Tibial nerve (tissue), 4 donors: ENCODE results near the gene C17orf100. TPM values are rescaled to one million over a fixed set of nuclear protein-coding genes. Genes with fewer than 3 reads are reported as not detected.
"Not testable (repeated sequence)": the region's sequence is repeated elsewhere in the genome, so short reads cannot be mapped to it uniquely, and the experiment has no call there.

Source experiments
- DNase-seq, 2 donors: peaks; one replicate each; pipeline ENCODE4 v3.0.0-alpha.2; 2019; ENCODE audit warnings: low spot score in 2 of 2
- H3K27ac ChIP-seq, 4 donors: fragments of 200-600 bp; sonication (generic) in 3 of 4; one replicate each; pipeline ENCODE4 v1.5.1; 2017 to 2019; ENCODE audit warnings: mild to moderate bottlenecking in 1 of 4
- H3K27me3 ChIP-seq, 2 donors: fragments of 200-600 bp; sonication (generic) in 1 of 2; one replicate each; pipeline versions ENCODE4 v1.5.1 to v1.6.0; 2017 to 2019
- H3K36me3 ChIP-seq, 3 donors: fragments of 200-600 bp; sonication (generic); one replicate each; pipeline ENCODE4 v1.5.1; 2018 to 2019
- H3K4me1 ChIP-seq, 4 donors: fragments of 200-600 bp; sonication (generic) in 3 of 4; one replicate each; pipeline ENCODE4 v1.5.1; 2017 to 2019
- H3K4me3 ChIP-seq, 4 donors: fragments of 200-600 bp; sonication (generic) in 3 of 4; one replicate each; pipeline ENCODE4 v1.5.1; 2017 to 2019; ENCODE audit warnings: mild to moderate bottlenecking in 1 of 4, moderate library complexity in 1 of 4
- H3K9me3 ChIP-seq, 4 donors: fragments of 200-600 bp; sonication (generic) in 3 of 4; one replicate each; pipeline ENCODE4 v1.5.1; 2017 to 2019
- CTCF ChIP-seq, 5 experiments: fragments of 200-600 bp in 3 of 5; fragments of 450-650 bp in 2 of 5; sonication (generic) in 3 of 5; IDR thresholded peaks; one replicate each; pipeline ENCODE4 v1.5.1; 2016 to 2019; ENCODE audit warnings: antibody characterized with exemption in 5 of 5, mild to moderate bottlenecking in 3 of 5, moderate library complexity in 2 of 5
- EP300 ChIP-seq, 2 donors: sonication (generic); formaldehyde crosslinking; IDR thresholded peaks; one replicate each; pipeline ENCODE4 v1.6.1; 2017; ENCODE audit warnings: antibody characterized with exemption in 2 of 2, mild to moderate bottlenecking in 1 of 2
- POLR2A ChIP-seq, 2 donors: fragments of 450-650 bp; IDR thresholded peaks; one replicate each; pipeline ENCODE4 v1.6.1; 2017; ENCODE audit warnings: antibody characterized with exemption in 2 of 2, mild to moderate bottlenecking in 2 of 2, moderate library complexity in 2 of 2
- WGBS, 2 donors: methylation state at CpG; one replicate each; pipeline ENCODE4 v1.1.5; 2018; 5-methylcytosine and 5-hydroxymethylcytosine counted together
- total RNA-seq, 4 donors: library from RNA; depleted of rRNA; stranded (reverse); fragments of >200 nt; gene quantifications; one replicate each; pipeline ENCODE4 v1.1.0, GENCODE V29; 2016

The C17orf100 gene
- total RNA-seq, 4 donors from 2014 or later: 2.1 to 3.9 (median 3.5) TPM; not detected in 1

- 87 to 90% methylated on average over 14 of the region's 14 CpGs for WGBS, 2 donors
- no peak for DNase-seq
Measured at GRCh38 chr17:6684881-6685767, 33.6 kb downstream of the C17orf100 start.

GRCh38 chr17:6686026-6686425, 34.5 kb downstream of the C17orf100 start:
- no peaks in the 10 kb centered on the region for H3K4me1 ChIP-seq
- H3K36me3 ChIP-seq: no peaks in the 10 kb centered on the region
- TF ChIP-seq CTCF (IDR thresholded peaks at IDR 0.05) (no peak), POLR2A (IDR thresholded peaks at IDR 0.05) (no peak), EP300 (IDR thresholded peaks at IDR 0.05) (no peak)
- no peak overlapping the region for H3K4me3 ChIP-seq
- 85 to 95% methylated on average over 4 of the region's 4 CpGs for WGBS, 2 donors
- no peaks in the 10 kb centered on the region for H3K27me3 ChIP-seq
- no peak for DNase-seq
- H3K27ac ChIP-seq: no peak overlapping the region
- H3K9me3 ChIP-seq: no peaks in the 10 kb centered on the region

More at GRCh38 chr17:6684881-6685767, 33.6 kb downstream of the C17orf100 start:
- Histone ChIP-seq H3K4me1 (no peaks in the 10 kb centered on the region), H3K36me3 (no peaks in the 10 kb centered on the region), H3K9me3 (no peaks in the 10 kb centered on the region), H3K27ac (no peak overlapping the region), H3K27me3 (no peaks in the 10 kb centered on the region), H3K4me3 (no peak overlapping the region)
- TF ChIP-seq EP300 (IDR thresholded peaks at IDR 0.05): no peak

- TF ChIP-seq POLR2A (IDR thresholded peaks at IDR 0.05): no peak
- TF ChIP-seq EP300 (IDR thresholded peaks at IDR 0.05): no peak
- no peak for TF ChIP-seq CTCF (IDR thresholded peaks at IDR 0.05)
- Histone ChIP-seq H3K4me1 (no peaks in the 10 kb centered on the region), H3K27ac (no peak overlapping the region), H3K27me3 (no peaks in the 10 kb centered on the region), H3K9me3 (no peaks in the 10 kb centered on the region), H3K4me3 (no peak overlapping the region), H3K36me3 (no peaks in the 10 kb centered on the region)
- no peak for DNase-seq
- WGBS, 2 donors: 86 to 87% methylated on average over 9 of the region's 9 CpGs
Measured at GRCh38 chr17:6688944-6689343, 37.4 kb downstream of the C17orf100 start.

- TF ChIP-seq CTCF (IDR thresholded peaks at IDR 0.05) (no peak), EP300 (IDR thresholded peaks at IDR 0.05) (no peak), POLR2A (IDR thresholded peaks at IDR 0.05) (no peak)
- Histone ChIP-seq H3K4me3 (no peak overlapping the region), H3K9me3 (no peaks in the 10 kb centered on the region), H3K4me1 (no peaks in the 10 kb centered on the region), H3K27me3 (no peaks in the 10 kb centered on the region), H3K36me3 (no peaks in the 10 kb centered on the region), H3K27ac (no peak overlapping the region)
- 84 to 88% methylated on average over 11 of the region's 11 CpGs for WGBS, 2 donors
- no peak for DNase-seq
Measured at GRCh38 chr17:6690641-6691040, 39.1 kb downstream of the C17orf100 start.

GRCh38 chr17:6691546-6691945, 40.0 kb downstream of the C17orf100 start:
- H3K27me3 ChIP-seq: no peaks in the 10 kb centered on the region
- H3K4me3 ChIP-seq: no peak overlapping the region
- WGBS, 2 donors: 71 to 86% methylated on average over 3 of the region's 3 CpGs

GRCh38 chr17:6691958-6692357, 40.4 kb downstream of the C17orf100 start:
- not testable (repeated sequence) for H3K27me3 ChIP-seq, H3K4me3 ChIP-seq, H3K36me3 ChIP-seq, H3K9me3 ChIP-seq, H3K27ac ChIP-seq, H3K4me1 ChIP-seq, DNase-seq
- 66 to 78% methylated on average over 6 of the region's 6 CpGs for WGBS, 2 donors

More at GRCh38 chr17:6691546-6691945, 40.0 kb downstream of the C17orf100 start:
- Histone ChIP-seq H3K4me1 (no peaks in the 10 kb centered on the region), H3K36me3 (no peaks in the 10 kb centered on the region), H3K9me3 (no peaks in the 10 kb centered on the region), H3K27ac (no peak overlapping the region)
- TF ChIP-seq EP300 (IDR thresholded peaks at IDR 0.05) (no peak), POLR2A (IDR thresholded peaks at IDR 0.05) (no peak), CTCF (IDR thresholded peaks at IDR 0.05) (no peak)
- no peak for DNase-seq
